ENCODE measurements around the gene SMIM44.

The SMIM44 gene

DNA sequence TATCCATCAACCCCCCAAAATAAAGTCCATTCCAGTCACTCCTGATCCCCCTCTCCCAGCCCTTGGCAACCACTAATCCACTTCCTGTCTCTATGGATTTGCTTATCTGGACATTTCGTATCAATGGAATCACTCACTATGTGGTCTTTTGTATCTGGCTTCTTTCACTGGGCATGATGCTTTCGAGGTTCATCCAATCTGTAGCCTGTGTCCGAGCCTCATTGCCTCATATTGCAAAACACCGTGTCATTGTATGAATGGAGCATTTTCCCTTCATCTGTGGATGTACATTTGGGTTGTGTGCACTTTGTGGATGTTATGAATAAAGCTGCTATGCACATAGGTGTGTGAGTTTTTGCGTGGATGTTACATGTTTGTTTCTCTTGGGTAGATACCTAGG lies 21.5 kb upstream of the SMIM44 start:
- H3K27ac ChIP-seq = peak overlapping the region; percentile 95
- TF ChIP-seq, protein P1, sequence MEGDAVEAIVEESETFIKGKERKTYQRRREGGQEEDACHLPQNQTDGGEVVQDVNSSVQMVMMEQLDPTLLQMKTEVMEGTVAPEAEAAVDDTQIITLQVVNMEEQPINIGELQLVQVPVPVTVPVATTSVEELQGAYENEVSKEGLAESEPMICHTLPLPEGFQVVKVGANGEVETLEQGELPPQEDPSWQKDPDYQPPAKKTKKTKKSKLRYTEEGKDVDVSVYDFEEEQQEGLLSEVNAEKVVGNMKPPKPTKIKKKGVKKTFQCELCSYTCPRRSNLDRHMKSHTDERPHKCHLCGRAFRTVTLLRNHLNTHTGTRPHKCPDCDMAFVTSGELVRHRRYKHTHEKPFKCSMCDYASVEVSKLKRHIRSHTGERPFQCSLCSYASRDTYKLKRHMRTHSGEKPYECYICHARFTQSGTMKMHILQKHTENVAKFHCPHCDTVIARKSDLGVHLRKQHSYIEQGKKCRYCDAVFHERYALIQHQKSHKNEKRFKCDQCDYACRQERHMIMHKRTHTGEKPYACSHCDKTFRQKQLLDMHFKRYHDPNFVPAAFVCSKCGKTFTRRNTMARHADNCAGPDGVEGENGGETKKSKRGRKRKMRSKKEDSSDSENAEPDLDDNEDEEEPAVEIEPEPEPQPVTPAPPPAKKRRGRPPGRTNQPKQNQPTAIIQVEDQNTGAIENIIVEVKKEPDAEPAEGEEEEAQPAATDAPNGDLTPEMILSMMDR (conservative IDR thresholded peaks at IDR 0.05) = no peak
- TF ChIP-seq ZFX (IDR thresholded peaks at IDR 0.05) = no peak

DNA sequence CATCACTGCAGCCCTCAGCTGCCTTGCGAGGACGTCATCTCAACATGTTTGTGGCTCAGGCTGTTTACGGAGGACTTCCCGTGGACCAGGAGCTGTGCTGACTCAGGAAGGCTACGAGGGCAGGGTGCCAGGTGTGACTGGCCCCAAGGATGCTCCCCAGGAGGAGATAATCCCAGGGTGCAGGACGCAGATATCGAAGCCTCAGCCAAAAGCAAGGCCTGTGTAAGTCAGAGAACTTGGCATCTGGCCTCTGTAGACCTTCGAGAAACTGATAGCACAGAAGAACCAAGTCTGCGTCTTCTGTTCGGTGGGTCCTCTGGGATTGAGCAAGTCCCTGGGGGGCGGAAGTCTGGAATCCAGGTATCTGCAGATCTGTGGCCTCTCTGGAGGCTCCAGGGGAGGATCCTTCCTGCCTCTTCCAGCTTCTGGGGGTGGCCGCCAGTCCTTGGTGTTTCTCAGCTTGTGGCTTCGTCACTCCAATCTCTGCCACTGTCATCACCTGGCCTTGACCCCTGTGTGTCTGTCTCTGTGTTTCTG lies 19.9 kb upstream of the SMIM44 start:
- no peak overlapping the region for H3K27ac ChIP-seq
- TF ChIP-seq, protein P1 (conservative IDR thresholded peaks at IDR 0.05) = no peak
- TF ChIP-seq ZFX (IDR thresholded peaks at IDR 0.05) = no peak

DNA sequence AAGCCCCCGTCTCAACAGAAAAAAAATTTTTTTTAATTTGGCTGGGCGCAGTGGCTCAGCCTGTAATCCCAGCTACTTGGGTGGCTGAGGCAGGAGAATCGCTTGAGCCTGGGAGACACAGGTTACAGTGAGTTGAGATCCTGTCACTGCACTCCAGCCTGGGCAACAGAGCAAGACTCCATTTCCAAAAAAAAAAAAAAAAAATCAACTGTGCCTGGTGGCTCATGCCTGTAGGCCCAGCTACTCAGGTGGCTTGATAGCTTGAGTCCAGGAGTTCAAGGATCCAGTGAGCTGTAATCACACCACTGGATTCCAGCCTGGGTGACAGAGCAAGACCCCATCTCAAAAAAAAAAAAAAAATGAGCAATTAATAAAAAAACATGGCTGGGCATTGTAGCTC lies 18.5 kb upstream of the SMIM44 start:
- no peak for TF ChIP-seq ZFX (IDR thresholded peaks at IDR 0.05)
- TF ChIP-seq, protein P1 (conservative IDR thresholded peaks at IDR 0.05) = no peak

DNA sequence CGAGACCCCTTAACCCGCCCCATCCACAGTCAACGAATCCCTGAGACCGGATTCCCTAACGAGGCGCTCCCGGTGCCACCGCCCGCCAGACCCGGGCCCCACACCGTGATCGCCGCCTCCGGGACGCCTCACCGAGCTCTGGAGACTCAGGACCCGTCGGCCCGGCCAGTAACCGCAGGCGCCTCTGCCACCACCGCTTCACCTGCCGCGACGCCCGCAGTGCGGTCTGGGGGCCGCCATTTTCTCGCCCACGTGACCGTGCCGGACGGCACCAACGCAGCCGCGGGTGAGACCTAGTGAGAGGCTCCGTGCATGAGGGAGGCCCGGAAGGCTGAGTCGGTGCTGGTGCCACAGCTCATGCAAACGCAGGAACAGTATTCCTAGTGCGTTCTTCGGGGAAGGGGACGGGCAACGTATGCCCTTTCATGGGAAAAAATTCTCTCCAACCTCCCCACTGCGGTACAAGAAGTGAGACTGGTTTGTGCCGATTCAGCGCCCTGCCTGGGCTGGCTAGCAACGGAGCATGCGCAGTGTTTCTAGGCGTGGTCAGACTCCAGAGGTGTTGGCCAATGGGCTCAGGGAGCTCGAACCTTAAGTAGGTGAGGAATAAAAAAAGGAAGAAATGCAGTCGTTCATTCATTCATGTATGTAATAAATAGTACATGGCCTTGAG lies 17.3 kb upstream of the SMIM44 start, which contains the start of gene DOHH:
Gene DOHH (minus strand): TSS at position 246 of the 673 bp plus-strand sequence. CDS start 3,860 bp downstream, outside the sequence.
- TF ChIP-seq ZFX (IDR thresholded peaks at IDR 0.05) = peak; percentile 52; the same call in 1 of the 2 replicates
- TF ChIP-seq, protein P1 (conservative IDR thresholded peaks at IDR 0.05) = no peak
- H3K27ac ChIP-seq = peak within 1 kb of the TSS; percentile 95

More for the DNA sequence above, 18.5 kb upstream of the SMIM44 start:
- peak overlapping the region; percentile 95; the same call in 1 of the 2 replicates for H3K27ac ChIP-seq

DNA sequence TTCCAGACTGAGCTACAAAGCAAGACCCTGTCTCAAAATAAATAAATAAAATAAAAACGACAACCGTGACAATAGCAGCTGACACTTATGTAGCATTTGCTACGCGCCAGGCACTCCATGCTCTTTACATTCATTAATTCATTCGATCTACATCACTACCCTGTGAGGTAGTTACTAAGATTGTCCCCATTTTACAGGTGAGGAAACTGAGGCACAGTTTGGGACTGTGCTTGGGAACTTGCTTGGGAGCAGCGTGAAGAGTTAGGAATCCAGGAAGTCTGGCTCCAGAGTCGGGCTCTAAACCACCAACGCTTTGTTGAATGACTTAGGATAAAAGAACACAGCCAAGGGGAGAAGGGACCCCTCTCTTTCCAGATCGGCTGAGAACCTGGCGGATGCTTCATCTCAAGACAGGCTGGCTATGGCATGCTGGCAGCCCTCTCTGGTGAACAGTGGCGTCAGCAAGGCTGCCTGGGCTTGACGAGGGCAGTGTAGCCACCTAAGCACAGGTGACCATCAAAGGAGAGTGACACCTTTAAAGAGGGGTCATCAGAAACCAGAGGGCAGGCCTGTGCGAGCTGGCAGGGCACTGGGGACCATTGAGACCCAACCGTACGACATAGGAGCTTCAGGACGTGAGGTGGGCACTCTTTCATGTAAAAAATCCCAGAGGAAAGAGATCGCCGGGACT lies 16.6 kb upstream of the SMIM44 start:
- peak overlapping the region; percentile 95 for H3K27ac ChIP-seq
- TF ChIP-seq ZFX (IDR thresholded peaks at IDR 0.05) = no peak
- TF ChIP-seq, protein P1 (conservative IDR thresholded peaks at IDR 0.05) = no peak

DNA sequence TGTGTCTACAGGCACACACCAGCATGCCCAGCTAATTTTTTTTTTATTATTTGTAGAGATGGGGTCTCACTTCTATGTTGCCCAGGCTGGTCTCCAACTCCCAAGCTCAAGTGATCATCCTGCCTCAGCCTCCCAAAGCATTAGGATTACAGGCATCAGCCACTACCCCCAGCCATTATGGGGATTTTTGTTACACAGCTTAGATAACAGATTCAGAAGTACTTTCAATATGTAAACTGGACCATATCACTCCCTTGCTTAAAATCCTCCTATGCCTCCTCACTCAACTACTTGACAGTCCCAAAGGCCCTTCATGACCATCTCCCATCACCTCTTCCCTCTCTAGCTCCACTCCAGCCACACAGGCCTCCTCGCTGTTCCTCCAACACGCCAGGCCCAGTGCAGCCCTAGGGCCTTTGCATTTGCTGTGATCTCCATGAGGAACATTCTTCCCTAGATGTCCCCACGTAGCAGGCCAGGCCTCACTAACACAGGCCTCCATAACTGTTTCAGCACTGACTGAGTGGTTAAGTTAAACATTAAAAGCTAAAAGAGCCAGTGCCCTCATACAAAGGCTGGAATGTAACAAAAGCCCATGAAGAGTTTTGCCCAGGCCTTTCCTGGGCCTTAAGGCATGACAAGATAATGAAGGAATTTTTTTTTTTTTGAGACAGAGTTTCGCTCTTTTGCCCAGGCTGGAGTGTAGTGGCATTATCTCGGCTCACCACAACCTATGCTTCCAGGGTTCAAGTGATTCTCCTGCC lies 14.7 kb upstream of the SMIM44 start:
- H3K27ac ChIP-seq = no peak overlapping the region

More for the DNA sequence above, 14.7 kb upstream of the SMIM44 start:
- TF ChIP-seq, protein P1 (conservative IDR thresholded peaks at IDR 0.05) = no peak
- TF ChIP-seq ZFX (IDR thresholded peaks at IDR 0.05) = no peak

Measured in C4-2B (cell line).